Measurements from ENCODE around the gene TENM3.
"Not testable (repeated sequence)": the region's sequence is repeated elsewhere in the genome, so short reads cannot be mapped to it uniquely, and the experiment has no call there.

TENM3 gene

DNA sequence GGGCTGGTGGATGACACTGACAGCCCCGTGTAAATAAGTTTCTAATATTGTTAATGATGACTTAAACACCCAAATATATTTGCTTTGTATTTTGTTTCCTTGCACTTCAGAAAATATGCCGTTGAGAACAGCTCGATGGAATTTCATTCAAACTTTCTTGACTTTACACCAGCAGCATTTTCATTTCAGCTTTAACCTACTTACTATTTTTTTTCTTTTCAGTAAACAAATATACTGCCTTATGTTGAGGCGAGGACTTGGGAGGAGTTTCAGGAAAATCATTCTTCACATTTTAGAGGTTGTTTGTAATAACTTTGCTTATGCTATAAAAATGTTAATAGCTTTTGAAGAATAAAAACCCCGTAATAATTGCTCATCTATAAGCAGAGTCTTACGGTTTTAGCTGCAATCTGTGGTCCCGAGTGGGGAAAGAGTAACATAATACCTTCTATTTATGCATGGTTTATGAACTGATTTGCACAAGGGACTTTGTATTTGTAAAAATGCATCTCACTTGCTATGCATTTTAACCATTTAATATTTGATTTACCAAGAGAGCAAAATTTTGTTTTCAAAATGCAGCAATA lies 14.1 kb upstream of the TENM3 start:
- no peak for DNase-seq

DNA sequence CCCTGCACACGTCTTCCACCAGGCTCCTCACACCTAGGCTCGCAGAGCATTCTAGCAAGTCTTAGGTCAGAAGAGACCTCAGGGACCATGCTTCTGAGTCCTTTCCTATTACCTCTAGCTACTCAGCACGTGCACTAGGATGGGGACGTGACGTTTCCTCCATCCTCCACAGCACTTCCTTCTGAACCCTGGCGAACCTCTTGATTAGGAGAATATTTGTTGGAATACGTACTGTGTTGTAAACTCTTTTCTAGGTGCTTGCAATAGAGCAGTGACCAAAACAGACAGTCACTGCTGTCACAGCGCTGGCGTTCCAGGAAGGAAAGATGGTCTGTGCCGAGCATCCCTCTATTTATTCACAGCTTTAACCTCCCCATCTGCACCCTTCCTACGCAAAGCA lies 12.9 kb upstream of the TENM3 start:
- DNase-seq, result no peak

DNA sequence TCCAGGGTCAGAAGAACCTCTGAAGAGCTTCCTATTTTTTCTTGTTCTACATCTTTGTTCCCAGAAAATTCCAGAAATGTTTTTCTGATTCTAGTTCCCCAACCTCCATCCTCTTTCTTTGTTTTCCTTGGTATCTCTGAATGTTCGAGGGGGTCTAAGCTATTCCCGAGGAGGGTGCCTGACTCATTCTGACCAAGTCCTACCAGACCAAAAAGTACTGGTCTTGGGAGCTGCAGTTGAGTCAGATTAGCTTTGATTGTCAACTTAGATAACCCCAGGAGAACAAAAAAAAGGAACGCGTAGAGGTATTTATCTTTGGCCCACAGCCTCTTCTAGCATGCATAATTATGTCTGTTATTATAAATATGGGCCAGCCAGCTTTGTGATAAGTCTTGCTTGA lies 12.1 kb upstream of the TENM3 start:
- no peak for DNase-seq

DNA sequence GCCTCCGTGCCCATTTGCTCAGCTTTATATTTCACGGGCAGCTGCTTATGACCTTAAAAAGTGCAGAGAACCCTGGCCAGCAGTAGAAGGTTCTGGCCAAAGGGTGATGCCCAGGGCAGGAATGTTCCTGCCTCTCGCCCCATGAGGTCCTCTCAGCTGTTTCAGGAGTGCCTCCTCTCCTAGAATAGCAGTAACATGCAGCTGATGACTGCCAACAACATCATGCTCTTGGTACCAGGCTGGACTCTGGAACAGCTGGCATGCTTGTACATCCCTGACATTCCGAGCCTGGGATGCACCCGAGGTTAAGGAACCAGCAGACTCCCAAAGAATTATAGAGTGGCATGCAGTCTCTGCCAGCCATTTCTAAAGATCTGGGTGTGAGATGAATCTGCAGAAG lies 11.7 kb upstream of the TENM3 start:
- no peak for DNase-seq

DNA sequence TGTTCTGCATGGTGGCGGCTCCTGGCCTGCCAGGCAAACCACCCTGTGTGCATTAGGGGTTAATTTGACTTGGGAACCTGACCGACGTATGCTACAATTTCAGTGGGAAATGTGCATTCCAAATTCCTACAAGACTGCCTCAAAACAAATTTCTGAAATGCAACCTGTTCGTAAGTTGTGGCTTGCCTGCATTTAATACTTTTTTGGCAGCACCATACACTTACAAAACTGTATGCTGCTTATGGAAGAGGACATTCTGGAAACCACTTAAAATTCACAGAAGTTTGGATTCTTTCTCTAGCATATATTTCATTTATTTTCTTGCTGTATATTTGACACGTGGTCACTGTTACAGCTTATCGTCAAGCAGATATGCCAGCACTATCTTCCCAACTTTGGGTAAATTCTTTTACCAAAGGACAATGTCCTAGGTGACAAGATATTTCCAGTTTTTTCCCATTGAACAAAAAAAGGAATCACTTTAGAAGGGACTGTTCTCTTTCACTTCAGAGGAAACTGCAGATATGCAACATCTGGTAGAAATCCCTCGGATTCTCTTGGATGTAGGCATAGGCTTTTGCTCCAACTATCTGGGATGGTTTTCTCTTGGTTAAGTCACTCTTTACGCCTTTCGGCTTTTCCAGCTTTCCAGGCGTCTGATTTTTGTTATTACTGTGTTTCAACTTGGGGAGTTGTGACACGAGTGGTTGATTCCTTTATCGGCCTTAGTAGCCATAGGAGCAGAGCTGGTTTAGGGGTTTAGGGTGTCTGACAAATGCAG lies 9.7 kb upstream of the TENM3 start:
- DNase-seq, result no peak

DNA sequence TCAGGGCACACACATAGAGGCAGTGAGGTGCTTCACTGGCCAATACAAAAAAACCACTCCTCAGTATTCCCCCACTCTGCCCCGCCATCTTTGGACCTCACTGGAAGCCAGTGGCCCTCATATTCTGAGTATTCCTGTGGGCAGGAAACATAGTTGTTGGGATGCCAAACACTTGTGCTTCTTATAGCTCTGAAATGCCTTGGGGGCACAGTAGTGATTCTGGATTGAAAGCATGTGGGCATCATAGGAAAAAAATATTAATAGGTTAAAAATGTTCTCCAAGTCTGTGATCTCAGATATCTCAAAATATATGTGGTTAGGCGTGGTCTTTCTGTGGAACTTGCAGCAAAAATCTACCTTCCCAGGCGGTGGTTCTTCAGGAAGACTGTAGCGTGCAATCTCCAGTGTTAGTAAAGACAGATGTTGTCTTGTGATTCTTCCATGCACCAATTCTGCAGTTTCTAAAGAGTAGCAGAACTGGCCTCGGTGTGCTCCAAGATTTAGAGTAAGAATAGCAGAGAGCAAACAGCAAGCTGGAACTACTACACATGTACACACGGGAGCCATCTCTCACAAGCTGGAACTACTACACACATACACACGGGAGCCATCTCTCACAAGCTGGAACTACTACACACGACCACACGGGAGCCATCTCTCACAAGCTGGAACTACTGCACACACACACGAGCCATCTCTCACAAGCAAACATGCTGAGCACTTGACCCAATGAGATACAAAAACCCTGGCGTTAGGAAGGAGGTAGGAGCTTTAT lies 8.0 kb upstream of the TENM3 start:
- DNase-seq, result no peak

DNA sequence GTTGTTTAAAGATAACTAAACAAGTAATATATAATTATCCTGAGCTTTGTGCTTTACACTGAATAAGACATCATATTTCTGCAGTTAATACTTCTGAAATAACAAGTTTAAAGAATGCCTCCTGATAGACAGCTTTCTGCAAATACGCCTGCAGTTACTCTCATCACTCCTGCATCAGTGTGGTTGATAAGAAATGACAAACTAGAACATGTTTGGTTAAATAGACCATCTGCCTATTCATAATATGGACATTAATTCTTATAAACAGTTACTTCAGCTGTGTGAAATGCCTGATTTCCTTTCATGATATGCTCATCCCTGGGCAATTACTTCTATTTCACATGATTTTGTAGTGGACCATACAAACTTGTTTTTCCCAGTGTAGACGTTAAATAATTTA lies 7.0 kb upstream of the TENM3 start:
- no peak for DNase-seq

DNA sequence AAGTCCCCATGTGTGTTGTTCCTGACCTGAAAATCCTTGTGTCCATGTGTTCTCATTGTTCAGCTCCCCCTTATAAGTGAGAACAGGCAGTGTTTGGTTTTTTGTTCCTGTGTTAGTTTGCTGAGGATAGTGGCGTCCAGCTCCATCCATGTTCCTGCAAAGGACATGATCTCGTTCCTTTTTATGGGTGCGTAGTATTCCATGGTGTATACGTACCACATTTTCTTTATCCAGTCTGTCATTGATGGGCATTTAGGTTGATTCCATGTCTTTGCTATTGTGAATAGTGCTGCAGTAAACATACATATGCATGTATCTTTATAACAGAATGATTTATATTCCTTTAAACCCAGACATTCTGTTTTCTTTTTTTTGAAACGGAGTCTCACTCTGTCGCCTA lies 6.2 kb upstream of the TENM3 start:
- DNase-seq, result not testable (repeated sequence)

DNA sequence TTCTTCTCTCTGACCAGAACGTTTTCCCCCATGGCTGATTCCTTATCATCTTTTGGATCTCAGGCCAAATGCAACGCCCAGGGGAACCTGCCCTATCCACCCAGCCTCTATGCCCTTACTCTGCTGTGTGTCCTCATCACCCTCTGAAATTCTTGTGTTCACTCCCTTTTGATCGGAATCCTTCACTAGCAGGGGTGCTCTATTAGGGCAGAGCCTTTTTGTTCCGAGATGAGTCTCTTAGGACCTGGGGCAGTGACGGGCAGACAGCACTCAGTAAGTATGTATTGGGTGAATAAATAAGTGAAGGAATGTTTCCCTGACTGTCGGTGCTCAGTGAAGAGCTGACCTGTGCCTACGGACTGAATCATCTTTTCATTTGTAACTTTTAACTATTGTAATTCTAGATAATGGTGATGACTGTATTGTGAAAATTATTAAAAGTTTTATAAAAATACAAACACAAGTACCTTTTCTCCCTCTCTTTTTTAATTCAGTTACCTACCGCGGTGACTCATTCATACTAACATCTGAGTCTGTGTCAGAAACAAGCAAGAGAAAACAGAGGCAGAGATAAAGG lies 4.8 kb upstream of the TENM3 start:
- no peak for DNase-seq

DNA sequence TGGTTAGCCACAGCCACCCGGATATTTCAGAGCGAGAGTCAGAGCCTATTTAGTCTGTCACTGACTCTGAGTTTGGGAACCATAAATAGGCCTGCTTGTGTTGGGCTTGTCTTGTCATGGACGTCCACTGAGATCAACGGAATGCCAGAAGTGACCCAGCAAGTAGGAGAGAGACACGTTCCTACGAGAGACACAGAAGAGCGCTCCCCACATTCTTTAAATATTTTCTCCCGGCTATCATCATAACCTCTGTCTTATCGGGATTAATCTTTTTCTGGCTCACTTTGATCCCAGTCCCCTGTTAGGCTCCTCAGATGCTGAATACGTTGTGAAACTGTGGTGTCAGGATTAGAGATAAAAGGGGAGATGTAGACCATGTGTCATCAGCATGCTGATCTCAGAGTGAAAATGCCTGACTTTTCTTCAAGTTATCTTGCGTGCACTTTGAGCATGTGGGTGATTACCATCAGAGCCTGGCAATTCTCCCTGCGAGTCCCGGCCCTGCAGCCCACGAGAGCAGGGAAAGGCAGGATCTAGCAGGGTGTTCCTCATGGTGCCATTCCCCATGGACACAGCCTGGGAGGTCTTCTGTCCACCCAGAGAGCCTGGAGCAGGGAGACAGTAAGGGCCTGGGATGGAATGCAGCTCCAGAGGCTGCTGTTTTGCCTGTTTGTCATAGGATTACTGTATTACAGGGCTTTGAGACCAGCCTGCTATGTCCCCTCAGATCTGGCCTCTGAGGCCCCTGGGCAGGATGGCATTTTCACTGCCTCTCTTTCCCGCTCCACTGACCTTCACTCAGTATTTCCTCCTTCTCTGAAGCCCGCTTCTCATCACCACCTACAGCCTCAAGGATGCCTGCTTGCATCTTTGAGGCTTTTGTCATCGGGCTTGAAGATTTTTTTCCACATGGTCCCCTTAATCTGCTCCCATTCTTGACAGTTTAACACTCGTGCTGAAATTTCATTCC lies 2.8 kb upstream of the TENM3 start:
- DNase-seq, result no peak

DNA sequence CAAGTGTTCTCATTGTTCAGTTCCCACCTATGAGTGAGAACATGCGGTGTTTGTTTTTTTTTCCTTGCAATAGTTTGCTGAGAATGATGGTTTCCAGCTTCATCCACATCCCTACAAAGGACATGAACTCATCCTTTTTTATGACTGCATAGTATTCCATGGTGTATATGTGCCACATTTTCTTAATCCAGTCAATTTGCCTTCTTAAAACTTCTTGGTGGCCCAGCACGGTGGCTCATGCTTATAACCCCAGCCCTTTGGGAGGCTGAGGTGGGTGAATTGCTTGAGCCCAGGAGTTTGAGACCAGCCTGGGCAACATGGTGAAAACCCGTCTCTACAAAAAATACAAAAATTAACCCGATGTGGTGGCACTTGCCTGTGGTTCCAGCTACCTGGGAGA lies 942 bp upstream of the TENM3 start:
- DNase-seq, result not testable (repeated sequence)

DNA sequence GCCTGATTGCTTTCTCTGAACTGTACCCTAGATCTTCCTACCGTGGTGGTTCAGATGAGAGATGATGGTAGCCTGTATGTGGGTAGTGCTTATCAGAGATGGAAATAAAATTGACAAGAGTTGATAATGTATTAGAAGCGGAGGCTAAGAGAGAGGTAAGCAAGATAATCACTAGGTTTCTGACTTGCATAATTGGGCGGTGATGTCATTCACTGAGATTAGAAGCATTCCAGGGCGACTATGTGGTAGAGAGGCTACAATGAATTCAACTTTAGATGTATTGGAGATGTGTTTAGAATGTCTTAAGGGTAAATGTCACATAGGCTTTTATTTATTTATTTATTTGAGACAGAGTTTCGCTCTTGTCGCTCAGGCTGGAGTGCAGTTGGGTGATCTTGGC lies 415 bp upstream of the TENM3 start:
- no peak for DNase-seq

DNA sequence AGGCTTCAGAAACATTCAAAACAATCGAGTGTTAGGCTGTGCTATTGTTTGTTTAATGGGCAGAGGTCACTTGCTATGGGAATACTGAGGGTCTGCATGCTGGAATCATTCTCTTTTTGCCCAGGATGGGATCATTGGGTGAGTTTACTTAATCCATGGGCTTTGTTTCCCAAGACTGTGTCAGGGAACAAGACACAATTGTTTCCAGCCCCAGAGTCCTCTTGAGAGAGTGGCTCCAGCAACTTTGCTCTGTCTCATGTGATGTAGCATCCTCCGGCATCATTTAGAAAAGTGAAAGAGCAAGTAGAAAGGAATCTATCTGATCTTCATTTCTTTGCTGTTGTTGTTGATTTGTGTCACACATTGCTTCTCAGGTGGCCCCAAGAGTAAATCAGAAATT lies 1.8 kb downstream of the TENM3 start:
- DNase-seq, result no peak

DNA sequence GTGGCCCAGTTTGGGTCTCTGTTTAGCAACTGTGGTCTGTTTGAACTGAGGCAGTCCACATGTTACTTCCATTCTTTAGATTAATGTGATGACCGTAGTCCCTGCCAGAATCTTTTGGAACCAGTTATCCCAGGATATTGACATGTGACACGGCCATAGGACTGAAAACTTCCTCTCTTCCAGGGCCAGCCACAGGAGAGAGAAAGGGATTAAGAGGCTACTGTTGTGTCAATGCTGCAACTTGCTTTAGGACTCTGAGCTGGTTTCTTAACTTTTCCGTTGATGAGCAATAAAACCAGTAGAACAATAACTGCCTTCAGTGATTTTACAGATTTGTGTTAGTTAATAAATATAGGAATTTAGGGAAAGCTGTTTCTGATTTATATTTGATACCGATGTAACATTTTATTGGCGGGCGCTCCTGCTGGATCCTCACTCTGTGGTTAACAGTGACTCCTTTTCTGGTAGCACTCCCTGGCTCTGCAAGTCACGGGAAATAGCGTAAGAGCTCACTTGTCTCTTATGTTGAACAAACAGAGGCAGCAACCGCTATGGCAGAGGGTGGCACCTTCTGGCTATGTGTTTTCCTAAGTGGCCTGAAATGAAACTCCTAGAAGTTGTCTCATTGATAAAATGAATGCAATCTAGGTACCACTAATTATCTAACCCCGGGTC lies 2.5 kb downstream of the TENM3 start:
- no peak for DNase-seq

DNA sequence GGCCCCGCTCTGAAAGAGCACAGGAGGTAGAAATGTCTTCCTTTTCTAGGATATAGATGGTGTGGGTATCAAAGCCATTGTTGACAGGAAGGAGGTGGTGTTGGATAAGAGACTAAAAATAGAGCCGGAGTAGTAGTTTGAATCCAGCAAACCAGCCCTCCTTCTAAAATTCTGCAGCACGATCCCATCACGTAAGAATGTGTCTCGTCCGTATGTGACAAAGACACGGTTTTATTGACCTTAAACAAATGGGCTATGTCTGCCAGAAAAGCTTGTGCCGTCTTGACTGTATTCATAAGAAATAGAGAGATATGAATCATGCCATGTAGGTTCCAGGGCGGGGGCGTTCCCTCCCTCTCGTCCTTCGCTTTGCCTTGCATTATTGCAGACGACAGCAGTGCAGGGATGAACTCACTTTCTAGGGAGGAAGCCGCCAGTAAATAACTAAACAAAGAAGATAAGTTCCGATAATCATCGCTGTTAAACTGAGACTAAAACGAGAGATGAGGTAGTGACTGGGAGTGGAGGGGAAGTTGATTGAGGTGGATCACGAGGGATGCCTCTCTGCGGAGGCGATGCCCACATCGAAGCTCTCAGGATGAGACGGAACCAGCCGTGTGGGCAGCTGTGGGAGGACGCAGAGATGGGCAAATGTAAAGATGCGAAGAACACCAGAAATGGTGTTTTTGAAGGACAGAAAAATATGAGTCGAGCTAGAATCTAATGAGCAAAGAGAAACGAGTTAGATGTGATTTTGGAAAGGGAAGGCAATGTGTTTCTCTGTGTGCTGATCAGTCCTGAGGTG lies 3.4 kb downstream of the TENM3 start:
- DNase-seq, result no peak

DNA sequence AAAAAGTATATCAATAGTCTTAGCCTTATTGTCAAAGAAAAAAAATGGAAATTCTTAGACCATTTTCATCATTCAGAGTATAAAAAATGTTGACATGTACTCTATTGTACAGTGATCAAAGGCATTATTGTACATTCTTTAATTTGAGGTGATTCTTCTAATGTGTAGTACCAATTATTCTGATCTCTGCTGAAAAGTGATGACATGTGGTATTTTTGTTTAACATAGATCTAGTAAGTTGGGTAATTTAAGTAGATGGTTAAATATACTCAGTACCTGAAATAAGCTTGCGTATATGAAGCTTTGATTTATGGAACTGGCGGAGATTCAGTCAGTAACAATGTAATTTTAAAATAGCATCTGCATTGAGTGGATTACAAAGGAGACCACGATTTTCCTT lies 5.1 kb downstream of the TENM3 start:
- DNase-seq, result no peak

DNA sequence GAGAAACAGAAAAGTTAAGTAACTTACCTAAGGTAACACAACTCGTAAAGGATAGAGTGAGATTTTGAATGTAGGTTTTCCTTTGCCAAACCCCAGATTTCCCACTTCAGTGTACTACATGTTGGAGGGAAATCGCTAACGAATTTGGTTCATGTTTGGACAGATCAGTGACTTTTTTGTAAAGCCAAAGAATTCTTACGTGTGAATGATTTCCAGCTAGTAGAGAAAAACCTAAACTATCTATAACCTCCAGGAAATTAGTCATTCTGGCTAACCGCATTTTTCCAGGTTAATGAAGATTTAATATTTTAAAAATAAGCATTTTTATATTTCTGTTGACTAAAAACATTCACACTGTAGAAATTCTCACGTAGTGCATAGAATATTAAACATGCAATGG lies 7.2 kb downstream of the TENM3 start:
- no peak for DNase-seq

DNA sequence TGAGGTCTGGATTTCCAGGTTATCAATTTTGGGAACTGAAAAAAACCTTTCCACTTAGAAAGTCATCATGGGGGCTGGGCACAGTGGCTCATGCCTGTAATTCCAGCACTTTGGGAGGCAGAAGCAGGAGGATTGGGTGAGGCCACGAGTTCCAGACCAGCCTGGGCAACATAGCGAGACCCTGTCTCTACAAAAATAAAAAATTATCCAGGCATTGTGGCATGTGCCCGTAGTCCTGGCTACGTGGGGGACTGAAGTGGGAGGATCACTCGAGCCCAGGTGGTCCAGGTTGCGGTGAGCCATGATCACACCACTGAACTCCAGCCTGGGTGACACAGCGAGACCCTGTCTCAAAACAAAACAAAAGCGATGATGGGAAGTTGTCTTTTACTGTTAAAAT lies 7.9 kb downstream of the TENM3 start:
- DNase-seq, result no peak

DNA sequence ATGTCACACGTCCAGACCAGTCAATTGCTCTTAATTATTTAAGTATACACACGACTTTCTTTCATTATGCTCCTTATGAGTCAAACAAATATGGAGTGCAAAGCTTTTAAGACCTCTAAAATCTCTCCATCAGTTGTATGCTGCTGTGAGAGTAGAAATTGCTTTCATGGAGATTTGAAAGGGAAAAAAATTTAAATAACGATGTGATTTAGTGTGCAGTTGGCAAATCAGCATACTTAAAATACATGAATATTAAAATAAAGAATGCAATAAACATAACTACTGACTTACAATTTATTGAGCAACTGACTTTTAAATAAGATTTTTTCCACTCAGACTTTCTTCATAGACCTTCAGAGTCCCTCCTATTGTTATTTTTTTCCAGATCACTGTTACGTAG lies 9.0 kb downstream of the TENM3 start:
- DNase-seq, result no peak

DNA sequence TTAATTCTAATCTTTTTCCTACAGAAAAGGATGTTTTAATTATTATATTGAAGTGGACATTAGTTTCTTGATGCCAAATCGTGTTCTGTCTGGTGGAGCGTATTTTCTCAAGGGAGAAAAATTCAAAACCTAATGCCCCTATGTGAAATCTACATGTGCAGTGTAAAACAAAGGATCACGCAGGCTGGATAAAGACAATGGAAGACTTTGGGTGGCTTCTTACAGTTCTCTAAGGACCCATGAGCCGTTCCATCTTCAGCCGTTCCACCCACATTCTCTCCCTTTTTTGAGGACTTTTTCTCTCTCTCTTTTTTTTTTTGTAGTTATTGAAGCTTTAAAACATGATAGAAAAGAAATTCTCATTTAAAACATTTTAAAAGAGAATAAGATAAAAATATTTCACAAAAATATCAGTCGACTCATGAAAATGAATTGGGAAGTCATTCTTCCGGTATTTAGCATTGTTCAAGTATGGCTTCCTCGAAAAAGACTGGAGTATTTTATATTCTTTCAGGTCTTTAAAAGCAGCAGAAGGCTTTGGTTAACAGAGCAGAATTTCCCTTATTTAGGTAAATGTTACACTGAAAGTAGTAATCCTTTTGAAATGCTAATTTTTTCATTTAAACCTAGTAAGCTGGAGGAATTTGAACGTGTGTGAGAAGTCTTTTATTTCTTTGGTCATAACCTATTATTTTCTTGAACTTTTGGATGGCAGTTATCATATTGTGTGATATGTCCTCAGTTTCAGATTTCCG lies 11.0 kb downstream of the TENM3 start:
- DNase-seq, result no peak
